Endometrium (tissue), 2 donors: ENCODE results near the gene GALNT10.
A peak's percentile ranks its signal among the peaks of the same experiment; 100 is the strongest.

Source experiments
- FAIRE-seq: peaks from 2 replicates; lab custom pipeline; 2012; peaks lifted over from hg19 to GRCh38; lab: Jason Lieb, UNC
- donor health status: control.
- donor health status: control.

Gene GALNT10

GRCh38 chr5:154179846-154180710, 10.5 kb upstream of the GALNT10 start:
- FAIRE-seq = peak; percentile 53

GRCh38 chr5:154181161-154181560, 9.4 kb upstream of the GALNT10 start:
- no peak for FAIRE-seq

DNA sequence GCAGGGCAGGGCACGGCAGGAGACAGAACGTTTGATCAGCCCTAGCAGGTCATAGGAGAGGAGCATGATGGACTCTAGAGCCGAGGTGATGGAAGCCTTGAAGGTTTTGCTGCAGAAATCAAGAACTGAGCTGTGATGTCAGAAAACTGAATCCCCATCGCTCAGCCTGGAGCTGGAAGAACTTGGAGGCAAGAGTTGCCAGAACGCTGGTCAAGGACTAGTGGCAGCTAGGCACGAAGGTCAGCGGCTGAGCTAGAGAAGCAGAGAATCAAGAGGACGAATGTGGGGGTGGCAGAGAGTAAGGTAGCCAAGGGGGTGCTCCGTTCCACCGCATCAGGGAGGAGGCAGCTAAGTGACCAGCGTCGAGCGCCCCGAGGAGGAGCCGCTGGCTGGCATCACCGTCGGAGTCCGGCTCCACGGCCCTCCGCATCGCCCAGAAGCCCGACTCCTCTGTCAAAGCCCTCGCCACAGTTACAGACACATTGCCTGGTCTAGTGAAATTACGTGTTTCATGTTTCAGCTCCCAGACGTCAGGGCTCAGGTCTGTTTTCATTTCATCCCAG, 1.2 kb upstream of the GALNT10 start:
- FAIRE-seq = no peak

GRCh38 chr5:154189819-154190594, 526 bp upstream of the GALNT10 start:
- FAIRE-seq = no peak

DNA sequence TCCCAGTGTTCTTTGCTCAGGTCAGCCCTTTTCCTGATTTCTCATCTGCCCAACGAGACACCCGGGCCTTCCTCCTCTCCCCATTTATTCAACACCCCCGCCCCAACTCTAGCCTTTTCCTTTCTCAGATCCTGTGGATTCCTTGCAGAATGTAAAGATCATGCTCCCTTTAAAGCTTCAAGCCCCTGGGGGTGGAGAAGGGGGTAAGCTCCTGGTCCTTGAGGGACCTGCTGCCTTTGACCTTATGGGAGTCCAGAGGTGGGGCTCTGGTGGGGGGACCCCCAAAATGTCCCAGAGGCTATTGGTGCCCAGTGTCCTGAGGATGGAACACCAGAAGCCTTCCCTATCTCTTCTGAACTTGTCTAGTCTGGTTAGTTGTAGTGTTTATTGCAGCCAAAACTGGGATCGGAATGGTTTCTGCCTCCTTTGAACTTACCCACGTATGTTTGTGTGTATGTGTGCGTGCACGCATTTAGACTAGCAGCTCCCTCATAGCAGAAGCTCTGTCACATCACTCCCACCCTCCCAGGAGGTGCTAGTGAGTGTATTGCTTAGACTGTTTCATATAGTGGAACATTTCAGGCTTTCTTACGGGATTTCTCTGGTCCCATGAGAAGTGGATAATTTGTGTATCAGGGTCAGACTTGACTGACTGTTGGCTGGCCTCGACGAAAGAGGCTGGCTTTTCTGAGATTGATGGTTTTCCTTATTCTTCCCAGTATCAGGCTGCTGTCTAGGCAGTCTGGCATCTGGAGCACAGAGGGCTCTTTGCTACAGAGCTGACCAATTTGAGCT, 1.1 kb downstream of the GALNT10 start:
- FAIRE-seq = no peak

DNA sequence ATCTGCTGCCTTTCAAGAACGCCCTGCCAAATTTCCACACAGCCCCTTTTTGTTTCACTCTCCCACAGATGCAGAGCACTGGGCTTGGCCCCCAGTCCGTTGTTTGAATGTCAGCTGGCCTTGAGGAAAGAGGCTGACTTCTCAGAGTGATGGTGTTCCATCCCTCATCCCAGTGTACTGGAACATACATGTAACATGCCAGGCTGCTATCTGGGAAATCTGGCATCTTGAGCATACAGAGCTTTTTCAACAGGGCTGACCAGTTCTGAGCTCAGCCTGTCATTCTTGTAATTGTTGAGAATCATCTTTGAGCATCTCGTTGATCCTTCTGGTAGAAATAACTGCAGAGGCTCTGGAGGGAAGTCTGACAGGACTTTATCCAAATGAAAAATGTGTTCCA, 2.8 kb downstream of the GALNT10 start:
- FAIRE-seq = no peak

DNA sequence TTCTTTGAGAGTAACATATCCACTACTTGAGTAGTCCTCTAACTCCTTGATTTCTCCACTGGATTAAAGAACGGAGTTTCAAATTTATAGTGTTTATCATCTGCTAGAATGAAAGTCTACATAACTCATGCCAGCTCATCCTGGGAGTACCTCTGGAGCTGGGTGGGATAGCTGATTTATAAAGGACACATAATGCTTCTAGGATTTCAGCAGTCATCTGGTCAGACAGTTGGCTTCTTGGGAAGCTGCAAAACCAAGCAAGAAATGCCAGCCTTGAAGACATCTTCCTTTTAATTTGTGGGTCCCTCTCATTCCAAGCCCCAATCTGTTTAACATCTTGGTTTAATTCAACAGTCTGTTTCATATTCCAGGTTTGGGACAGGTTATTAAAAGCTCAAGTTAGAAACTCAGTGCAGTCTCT, 3.2 kb downstream of the GALNT10 start:
- FAIRE-seq = no peak

DNA sequence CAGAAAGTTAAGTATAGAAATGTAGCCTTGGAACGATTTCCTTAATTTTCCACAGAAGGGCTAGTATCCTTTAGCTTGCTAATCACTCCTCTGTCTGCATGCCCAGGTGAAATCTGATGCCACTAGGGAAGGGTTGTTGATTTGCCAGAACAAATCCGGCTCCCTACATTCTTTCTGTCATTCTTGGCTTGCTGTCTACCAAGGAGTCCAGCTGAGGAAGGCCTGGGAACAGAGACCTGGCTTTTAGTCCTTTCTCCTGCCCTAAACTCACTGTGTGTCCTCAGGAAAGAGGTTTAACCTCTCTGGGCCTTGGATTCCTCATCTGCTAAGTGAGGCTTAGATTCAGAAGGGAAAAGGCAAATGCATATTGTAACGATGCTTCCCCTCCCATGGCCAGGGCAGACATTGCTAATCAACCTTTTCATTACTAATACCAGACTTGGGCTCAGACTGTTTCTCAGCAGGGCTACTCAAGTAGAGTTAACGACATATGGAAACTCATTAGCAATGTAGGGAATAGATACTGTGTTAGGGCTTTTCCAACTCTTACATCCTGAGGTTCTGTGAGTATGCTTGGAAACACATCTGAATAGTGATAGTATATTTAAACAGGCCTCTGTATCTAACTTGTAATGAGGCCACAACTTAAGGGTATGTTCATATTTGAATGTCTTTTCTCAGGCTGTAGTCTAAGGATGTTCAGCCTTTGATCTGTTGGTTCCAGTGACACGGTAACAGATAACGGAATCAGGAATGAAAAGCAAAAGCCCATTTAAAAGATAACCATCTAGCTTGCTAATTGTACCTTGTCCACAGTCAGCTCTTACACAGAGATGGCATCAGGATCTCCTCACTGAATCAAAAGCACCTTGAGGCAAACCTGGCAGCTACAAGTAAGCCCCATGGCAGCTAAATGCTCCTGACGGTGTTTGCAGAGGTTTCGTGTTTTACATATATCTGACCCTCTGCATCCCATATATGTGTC, 4.1 kb downstream of the GALNT10 start:
- no peak for FAIRE-seq

DNA sequence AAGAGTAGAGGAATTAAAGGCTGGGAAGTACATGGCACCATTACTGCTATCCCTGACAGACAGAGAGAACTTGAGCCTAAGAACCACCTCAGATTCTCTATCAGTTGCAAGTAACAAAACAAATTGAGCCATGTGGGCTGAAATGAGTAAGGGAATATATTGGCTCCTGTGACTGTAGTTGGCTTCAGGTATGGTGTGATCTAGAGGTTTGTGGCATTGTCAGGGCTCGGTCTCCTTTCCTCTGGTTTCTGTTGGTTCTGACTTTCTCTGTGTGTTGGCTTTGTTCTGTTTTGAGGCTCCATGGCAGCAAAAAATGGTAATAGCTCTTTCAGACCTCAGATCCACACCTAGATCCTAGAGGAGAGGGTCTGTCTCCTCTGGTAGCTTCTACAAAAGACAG, 5.7 kb downstream of the GALNT10 start:
- FAIRE-seq = no peak

GRCh38 chr5:154196955-154197652, 6.6 kb downstream of the GALNT10 start:
- FAIRE-seq = peak; percentile 35

- no peak for FAIRE-seq
Measured at GRCh38 chr5:154197801-154198491, 7.4 kb downstream of the GALNT10 start.

- FAIRE-seq = no peak
Measured at GRCh38 chr5:154198611-154199230, 8.2 kb downstream of the GALNT10 start.

GRCh38 chr5:154199263-154199662, 8.7 kb downstream of the GALNT10 start:
- no peak for FAIRE-seq

GRCh38 chr5:154199671-154200220, 9.2 kb downstream of the GALNT10 start:
- FAIRE-seq = no peak

GRCh38 chr5:154200221-154200620, 9.7 kb downstream of the GALNT10 start:
- FAIRE-seq = no peak

DNA sequence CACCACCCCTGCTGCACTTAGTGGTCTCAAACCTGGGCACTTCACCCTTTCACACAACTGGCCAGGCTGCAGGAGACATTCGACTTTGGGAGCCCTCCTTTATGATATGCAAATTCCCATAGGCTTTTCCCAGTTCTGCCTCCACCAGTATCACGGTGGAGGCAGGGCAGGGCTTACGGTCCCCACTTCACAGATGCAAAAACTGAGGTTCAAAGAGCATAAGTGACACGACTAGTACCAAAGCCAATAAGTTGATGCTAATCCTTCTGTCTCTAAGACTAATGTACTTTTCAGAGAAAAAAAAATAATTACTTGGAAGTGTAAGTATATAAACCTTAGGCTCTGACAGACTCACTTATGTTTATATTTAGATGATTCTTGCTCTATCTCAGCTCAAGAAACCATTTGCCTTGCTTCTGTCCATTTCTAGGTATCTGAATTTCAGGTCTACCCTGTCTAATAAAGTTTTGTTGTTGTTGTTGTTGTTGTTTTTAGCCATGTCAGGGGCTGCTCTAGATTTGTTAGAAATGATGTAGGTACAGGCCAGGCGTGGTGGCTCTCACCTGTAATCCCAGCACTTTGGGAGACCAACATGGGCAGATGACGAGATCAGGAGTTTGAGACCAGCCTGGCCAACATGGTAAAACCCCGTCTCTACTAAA, 10.7 kb downstream of the GALNT10 start:
- FAIRE-seq = no peak

DNA sequence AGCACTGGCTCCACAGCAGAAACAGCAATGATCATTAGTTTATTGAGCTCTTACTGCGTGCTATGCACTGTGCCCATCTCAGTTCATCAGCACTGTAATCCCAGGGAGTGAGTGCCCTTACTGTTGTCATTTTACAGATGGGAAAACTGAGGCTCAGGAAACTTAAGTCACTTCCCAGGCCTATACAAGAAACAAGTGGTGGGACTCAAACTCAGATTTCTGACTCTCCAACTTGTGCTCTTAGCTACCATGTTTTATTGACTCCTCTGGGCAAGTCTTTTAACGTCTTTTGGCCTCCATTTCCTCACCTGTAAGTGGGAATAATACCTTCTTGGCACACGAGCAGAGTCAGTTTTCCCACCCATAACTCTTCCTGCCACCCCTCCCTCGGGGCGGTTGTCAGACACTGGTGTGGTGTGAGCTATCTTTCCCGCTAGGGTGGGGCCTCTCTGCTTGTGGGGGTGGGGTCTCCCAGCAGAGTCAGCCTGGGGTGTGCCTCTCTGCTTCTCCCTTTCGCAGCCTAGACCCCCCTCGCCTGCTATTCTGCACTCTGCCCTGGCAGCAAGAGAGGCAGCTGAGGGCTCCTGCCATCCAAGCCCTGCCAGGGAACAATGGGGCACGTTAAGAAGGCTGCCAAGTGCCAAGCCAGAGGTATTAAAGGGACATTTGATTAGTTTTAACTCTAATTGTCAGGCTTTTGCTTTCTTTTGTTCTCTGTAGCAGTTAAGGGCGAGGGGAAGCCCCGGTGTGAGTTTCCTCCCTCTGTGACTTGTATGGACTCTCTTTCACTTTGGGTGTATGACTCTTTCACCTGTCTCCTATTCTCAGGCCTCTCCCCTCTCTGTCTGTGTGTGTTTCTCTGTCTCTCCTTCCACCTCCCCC, 12.1 kb downstream of the GALNT10 start:
- no peak for FAIRE-seq
